Suppressor macrophage treated with lipopolysaccharide for 1 hour (primary cell): ENCODE measurements around the gene EPN3.

ENCODE experiments used
- DNase-seq, 3 donors: peaks; one replicate each; pipeline ENCODE4 v3.0.0-alpha.2; 2020 to 2022

Gene EPN3

DNA sequence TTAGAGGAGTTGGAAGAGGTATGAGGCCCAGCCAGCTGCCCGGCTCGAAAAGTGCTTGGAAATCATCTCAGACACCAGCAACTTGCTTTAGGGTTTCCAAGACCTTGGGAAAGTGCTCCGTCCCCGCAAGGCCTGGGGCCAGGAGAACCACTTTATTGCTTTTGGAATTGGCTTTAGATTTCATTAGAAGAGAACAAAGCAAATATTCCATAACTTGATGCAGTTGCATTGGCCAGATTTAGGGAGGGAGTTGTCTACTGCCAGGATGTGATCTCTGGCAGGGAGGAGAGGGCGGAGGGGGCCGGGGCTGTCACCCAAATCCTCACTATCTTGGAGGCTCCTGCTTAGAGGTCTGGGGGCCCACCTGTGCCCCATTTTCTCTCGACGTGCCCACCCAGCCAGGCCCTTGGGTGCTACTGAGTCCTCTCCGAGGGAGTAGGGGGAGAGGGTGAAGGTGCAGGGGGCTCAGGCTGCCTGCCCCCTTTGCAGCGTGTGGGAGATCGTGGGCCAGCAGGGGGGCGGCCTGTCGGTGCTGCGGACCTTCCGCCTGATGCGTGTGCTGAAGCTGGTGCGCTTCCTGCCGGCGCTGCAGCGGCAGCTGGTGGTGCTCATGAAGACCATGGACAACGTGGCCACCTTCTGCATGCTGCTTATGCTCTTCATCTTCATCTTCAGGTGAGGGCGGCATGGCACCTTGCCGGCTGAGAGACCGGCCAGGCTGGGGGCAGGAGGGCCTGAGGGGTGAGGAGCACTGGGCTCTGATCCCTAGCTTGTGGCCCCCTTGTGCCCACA lies 58.6 kb downstream of the EPN3 start:
- DNase-seq = no peak

DNA sequence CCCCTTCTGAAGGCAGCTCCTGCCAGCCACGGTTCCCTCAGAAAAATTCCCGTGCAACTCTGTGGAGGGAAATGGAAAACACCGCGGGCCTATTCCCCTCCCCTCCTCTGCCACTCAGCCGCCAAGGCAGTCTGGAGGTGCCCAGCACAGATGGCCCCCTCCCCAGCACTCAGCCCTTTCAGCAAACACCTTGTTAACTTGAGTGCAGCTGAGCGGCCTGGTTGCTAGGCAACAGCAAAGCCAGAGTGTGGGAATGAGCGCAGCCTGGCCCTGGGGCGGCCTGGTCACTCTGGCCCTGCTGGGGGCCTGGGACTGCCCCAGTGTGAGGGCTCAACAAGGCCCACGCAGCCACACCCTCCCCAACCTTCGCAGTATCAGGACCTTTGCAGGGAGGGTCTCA lies 60.8 kb downstream of the EPN3 start:
- DNase-seq = no peak
